Activated CD4-positive, alpha-beta memory T cell treated with anti-CD3 and anti-CD28 coated beads, Interleukin-2, amount 10 ng/mL, durations not matched to agents 7 days and 5 days (primary cell): ENCODE measurements around the gene MCIDAS. TPM values are rescaled to one million over a fixed set of nuclear protein-coding genes. Genes with fewer than 3 reads are reported as not detected.
A peak's percentile ranks its signal among the peaks of the same experiment; 100 is the strongest.

ENCODE experiments used
- CTCF ChIA-PET: fragments of 350-600 bp; sonication (Branson Sonifier 250); formaldehyde crosslinking; loops from one replicate; lab custom pipeline; 2021; ENCODE audit warnings: antibody characterized with exemption, inconsistent platforms; lab: Charles Lee
- POLR2A ChIA-PET: fragments of 350-600 bp; sonication (Branson Sonifier 250); formaldehyde crosslinking; loops from one replicate; lab custom pipeline; 2021; ENCODE audit warnings: antibody characterized with exemption; lab: Charles Lee
- DNase-seq: peaks from one replicate; pipeline ENCODE4 v3.0.0-alpha.2; 2020
- H3K27ac Mint-ChIP-seq: one replicate; pipeline ENCODE4 v1.8.0; 2021; ENCODE audit warnings: mild to moderate bottlenecking, mixed read lengths
- H3K27me3 Mint-ChIP-seq: one replicate; pipeline ENCODE4 v1.8.0; 2021; ENCODE audit warnings: mixed read lengths
- H3K36me3 Mint-ChIP-seq: one replicate; pipeline ENCODE4 v1.8.0; 2021; ENCODE audit warnings: low read depth, mixed read lengths
- H3K4me1 Mint-ChIP-seq: one replicate; pipeline ENCODE4 v1.8.0; 2021; ENCODE audit warnings: mixed read lengths
- H3K4me3 Mint-ChIP-seq: one replicate; pipeline ENCODE4 v1.8.0; 2021; ENCODE audit warnings: mild to moderate bottlenecking, mixed read lengths
- H3K9me3 Mint-ChIP-seq: one replicate; pipeline ENCODE4 v1.8.0; 2021; ENCODE audit warnings: mixed read lengths
- total RNA-seq, 2 experiments: library from RNA; stranded (reverse); gene quantifications; one replicate each; pipeline ENCODE4 v1.2.3, GENCODE V29; 2021

Gene MCIDAS
- total RNA-seq, 2 experiments from 2014 or later: not detected

- POLR2A ChIA-PET: interaction anchor here (0.6 to 1.5 kb wide), 4 partner anchors 62 to 562 kb away, joined by 3 to 4 read pairs (median 3); partner anchors contain the start of genes DHX29 and MTREX
- no peak for DNase-seq
- Mint-ChIP-seq H3K27me3 (peaks cover 74% of the 10 kb centered on the region), H3K27ac (no peak overlapping the region), H3K36me3 (no peaks in the 10 kb centered on the region), H3K9me3 (no peaks in the 10 kb centered on the region), H3K4me1 (peaks cover 39% of the 10 kb centered on the region), H3K4me3 (peak overlapping the region; percentile 69)
- CTCF ChIA-PET: interaction anchor here (0.9 to 3.3 kb wide), 7 partner anchors 11 to 364 kb away, joined by 3 to 19 read pairs (median 4); partner anchors contain the start of genes DHX29 and MTREX
Measured at GRCh38 chr5:55231029-55231918, 4.2 kb upstream of the MCIDAS start.

- Mint-ChIP-seq H3K27ac (no peak overlapping the region), H3K9me3 (no peaks in the 10 kb centered on the region), H3K4me1 (peaks cover 44% of the 10 kb centered on the region), H3K36me3 (no peaks in the 10 kb centered on the region), H3K27me3 (peaks cover 80% of the 10 kb centered on the region), H3K4me3 (no peak overlapping the region)
- ChIA-PET POLR2A (interaction anchor here (1.0 kb wide), 1 partner anchor 9 kb away, joined by 5 read pairs; no protein-coding TSS in a partner anchor), CTCF (interaction anchor here (0.5 to 3.3 kb wide), 4 partner anchors 13 to 1550 kb away, joined by 3 to 19 read pairs (median 3); partner anchors contain the start of genes DHX29 and MTREX)
- DNase-seq: no peak
Measured at GRCh38 chr5:55230086-55230629, 3.0 kb upstream of the MCIDAS start.

- Mint-ChIP-seq H3K4me3 (peak overlapping the region; percentile 56), H3K27ac (peak overlapping the region; percentile 26), H3K4me1 (peaks cover 49% of the 10 kb centered on the region), H3K27me3 (peaks cover 88% of the 10 kb centered on the region), H3K9me3 (no peaks in the 10 kb centered on the region), H3K36me3 (peaks cover under 1% of the 10 kb centered on the region)
- ChIA-PET CTCF (interaction anchor here (2.3 kb wide), 1 partner anchor 13 kb away, joined by 6 read pairs; no protein-coding TSS in a partner anchor), POLR2A (no interaction called here)
- no peak for DNase-seq
Measured at GRCh38 chr5:55227664-55228430, 732 bp upstream of the MCIDAS start.

GRCh38 chr5:55226027-55226933 is 835 bp downstream of the MCIDAS start:
- H3K4me3 Mint-ChIP-seq: peak overlapping the region; percentile 56
- peaks cover 6% of the 10 kb centered on the region for H3K36me3 Mint-ChIP-seq
- CTCF ChIA-PET: interaction anchor here (1.0 to 4.1 kb wide), 7 partner anchors 8 to 1140 kb away, joined by 3 to 19 read pairs (median 4); partner anchors contain the start of gene CCNO
- H3K9me3 Mint-ChIP-seq: no peaks in the 10 kb centered on the region
- H3K27me3 Mint-ChIP-seq: peaks cover 87% of the 10 kb centered on the region
- peak; percentile 64 for DNase-seq
- POLR2A ChIA-PET: no interaction called here
- H3K4me1 Mint-ChIP-seq: peaks cover 40% of the 10 kb centered on the region
- no peak overlapping the region for H3K27ac Mint-ChIP-seq

GRCh38 chr5:55225346-55225745 is 1.8 kb downstream of the MCIDAS start:
- Mint-ChIP-seq H3K4me3 (peak overlapping the region; percentile 21), H3K36me3 (peaks cover 8% of the 10 kb centered on the region), H3K4me1 (peaks cover 41% of the 10 kb centered on the region), H3K27ac (no peak overlapping the region), H3K27me3 (peaks cover 87% of the 10 kb centered on the region), H3K9me3 (no peaks in the 10 kb centered on the region)
- ChIA-PET CTCF (interaction anchor here (1.1 to 4.1 kb wide), 3 partner anchors 9 to 19 kb away, joined by 3 to 19 read pairs (median 6); partner anchors contain the start of gene CCNO), POLR2A (no interaction called here)
- DNase-seq: no peak

GRCh38 chr5:55223812-55224240 is 3.3 kb downstream of the MCIDAS start:
- DNase-seq: no peak
- peaks cover 88% of the 10 kb centered on the region for H3K27me3 Mint-ChIP-seq
- no peak overlapping the region for H3K27ac Mint-ChIP-seq
- H3K4me3 Mint-ChIP-seq: no peak overlapping the region
- peaks cover 43% of the 10 kb centered on the region for H3K4me1 Mint-ChIP-seq
- H3K36me3 Mint-ChIP-seq: peaks cover 8% of the 10 kb centered on the region
- CTCF ChIA-PET: interaction anchor here (0.5 to 4.1 kb wide), 2 partner anchors 10 to 84 kb away, joined by 3 to 19 read pairs; partner anchors contain the start of genes CCNO and MTREX
- no peaks in the 10 kb centered on the region for H3K9me3 Mint-ChIP-seq
- POLR2A ChIA-PET: no interaction called here

GRCh38 chr5:55222985-55223811 is 3.9 kb downstream of the MCIDAS start:
- POLR2A ChIA-PET: no interaction called here
- Mint-ChIP-seq H3K36me3 (peaks cover 8% of the 10 kb centered on the region), H3K27me3 (peaks cover 88% of the 10 kb centered on the region), H3K9me3 (no peaks in the 10 kb centered on the region), H3K4me3 (peak overlapping the region; percentile 17), H3K4me1 (peaks cover 43% of the 10 kb centered on the region), H3K27ac (no peak overlapping the region)
- no peak for DNase-seq
- CTCF ChIA-PET: interaction anchor here (4.1 kb wide), 1 partner anchor 11 kb away, joined by 19 read pairs; the partner anchor contains the start of gene CCNO

GRCh38 chr5:55222092-55222984 is 4.8 kb downstream of the MCIDAS start:
- Mint-ChIP-seq H3K4me3 (no peak overlapping the region), H3K27me3 (peaks cover 83% of the 10 kb centered on the region), H3K9me3 (no peaks in the 10 kb centered on the region), H3K36me3 (peaks cover 8% of the 10 kb centered on the region), H3K4me1 (peaks cover 35% of the 10 kb centered on the region), H3K27ac (no peak overlapping the region)
- ChIA-PET POLR2A (interaction anchor here (2.1 kb wide), 1 partner anchor 8 kb away, joined by 5 read pairs; no protein-coding TSS in a partner anchor), CTCF (interaction anchor here (0.7 kb wide), 1 partner anchor 37 kb away, joined by 3 read pairs; no protein-coding TSS in a partner anchor)
- DNase-seq: no peak

GRCh38 chr5:55220433-55221185 is 6.5 kb downstream of the MCIDAS start:
- Mint-ChIP-seq H3K4me3 (peak overlapping the region; percentile 58), H3K9me3 (no peaks in the 10 kb centered on the region), H3K36me3 (peaks cover 8% of the 10 kb centered on the region), H3K27ac (no peak overlapping the region), H3K4me1 (peaks cover 30% of the 10 kb centered on the region), H3K27me3 (peaks cover 78% of the 10 kb centered on the region)
- CTCF ChIA-PET: interaction anchor here (0.6 to 1.0 kb wide), 2 partner anchors 11 to 44 kb away, joined by 3 to 4 read pairs; no protein-coding TSS in a partner anchor
- POLR2A ChIA-PET: interaction anchor here (2.1 kb wide), 1 partner anchor 9 kb away, joined by 5 read pairs; no protein-coding TSS in a partner anchor
- no peak for DNase-seq
